CD14-positive monocyte (primary cell): ENCODE results near the gene TRAF6. TPM values are rescaled to one million over a fixed set of nuclear protein-coding genes. Genes with fewer than 3 reads are reported as not detected.
A peak's percentile ranks its signal among the peaks of the same experiment; 100 is the strongest.

ENCODE experiments used
- DNase-seq, 3 donors: peaks; one replicate each; pipeline ENCODE4 v3.0.0-alpha.2; 2011 to 2022
- H2AFZ ChIP-seq: 2 replicates; pipeline ENCODE4 v1.6.0; 2012; ENCODE audit warnings: mild to moderate bottlenecking, low read depth, low read length, inconsistent platforms; ENCODE audit not compliant: insufficient read depth, poor library complexity, severe bottlenecking
- H3K27ac ChIP-seq, 2 donors: 1 replicate in 1 of 2; 2 replicates in 1 of 2; pipeline ENCODE4 v1.5.1; 2012 to 2013; ENCODE audit warnings: low read length in 2 of 2, control low read depth in 1 of 2, inconsistent platforms in 1 of 2, low read depth in 1 of 2, mild to moderate bottlenecking in 1 of 2
- H3K27me3 ChIP-seq, 2 donors: one replicate each; pipeline versions ENCODE4 v1.6.0 to v1.6.1; 2011 to 2013; ENCODE audit warnings: low read length in 2 of 2; ENCODE audit not compliant: control insufficient read depth in 2 of 2, insufficient read depth in 2 of 2
- H3K36me3 ChIP-seq, 2 donors: replicated peaks in 1 of 2; 1 replicate in 1 of 2; 2 replicates in 1 of 2; pipeline versions ENCODE4 v1.5.1 to v1.6.1; 2012 to 2013; ENCODE audit warnings: low read length in 2 of 2, control low read depth in 1 of 2, inconsistent platforms in 1 of 2, mild to moderate bottlenecking in 1 of 2; ENCODE audit not compliant: insufficient read depth in 2 of 2, control insufficient read depth in 1 of 2
- H3K4me1 ChIP-seq, 2 donors: 1 replicate in 1 of 2; 2 replicates in 1 of 2; pipeline versions ENCODE4 v1.5.1 to v1.6.1; 2012 to 2013; ENCODE audit warnings: low read length in 2 of 2, control low read depth in 1 of 2, inconsistent platforms in 1 of 2, mild to moderate bottlenecking in 1 of 2, moderate library complexity in 1 of 2; ENCODE audit not compliant: insufficient read depth in 2 of 2, control insufficient read depth in 1 of 2
- H3K4me2 ChIP-seq: replicated peaks from 2 replicates; pipeline ENCODE3; 2012; ENCODE audit warnings: low read length, moderate library complexity, mild to moderate bottlenecking; ENCODE audit not compliant: poor library complexity, severe bottlenecking; ENCODE audit errors: extremely low read depth
- H3K4me3 ChIP-seq, 3 experiments: fragments of 200-600 bp in 1 of 3; sonication (generic) in 1 of 3; replicated peaks in 1 of 3; 1 replicate in 2 of 3; 2 replicates in 1 of 3; pipeline ENCODE4 v1.5.1; 2011 to 2013; ENCODE audit warnings: low read length in 3 of 3, mild to moderate bottlenecking in 3 of 3, control low read depth in 2 of 3, low read depth in 2 of 3, inconsistent platforms in 1 of 3, moderate library complexity in 1 of 3
- H3K79me2 ChIP-seq: 2 replicates; pipeline ENCODE4 v1.6.0; 2012; ENCODE audit warnings: mild to moderate bottlenecking, control low read depth, inconsistent platforms, low read length, moderate library complexity; ENCODE audit not compliant: insufficient read depth
- H3K9ac ChIP-seq: 2 replicates; pipeline ENCODE4 v1.6.0; 2017; ENCODE audit warnings: low read length, mild to moderate bottlenecking; ENCODE audit not compliant: insufficient read depth, poor library complexity, severe bottlenecking
- H3K9me3 ChIP-seq, 2 donors: replicated peaks in 1 of 2; 1 replicate in 1 of 2; 2 replicates in 1 of 2; pipeline versions ENCODE4 v1.5.1 to v1.6.1; 2012 to 2013; ENCODE audit warnings: low read length in 2 of 2, control low read depth in 1 of 2; ENCODE audit not compliant: control insufficient read depth in 1 of 2, insufficient read depth in 1 of 2
- H4K20me1 ChIP-seq: 2 replicates; pipeline ENCODE4 v1.6.0; 2012; ENCODE audit warnings: mild to moderate bottlenecking, low read length, control low read depth, moderate library complexity; ENCODE audit not compliant: insufficient read depth
- H3K27ac Mint-ChIP-seq, 7 donors: one replicate each; pipeline ENCODE4 v1.8.0; 2020; ENCODE audit warnings: mild to moderate bottlenecking in 7 of 7, mixed read lengths in 7 of 7, moderate library complexity in 6 of 7, inconsistent platforms in 2 of 7
- H3K27me3 Mint-ChIP-seq, 3 donors: one replicate each; pipeline ENCODE4 v1.8.0; 2021 to 2022; ENCODE audit warnings: low read depth in 3 of 3, mild to moderate bottlenecking in 3 of 3, mixed read lengths in 3 of 3, moderate library complexity in 3 of 3, inconsistent platforms in 1 of 3
- H3K36me3 Mint-ChIP-seq, 2 donors: one replicate each; pipeline ENCODE4 v1.8.0; 2020; ENCODE audit warnings: mixed read lengths in 2 of 2, inconsistent platforms in 1 of 2, mild to moderate bottlenecking in 1 of 2
- H3K4me1 Mint-ChIP-seq: one replicate; pipeline ENCODE4 v1.8.0; 2020; ENCODE audit warnings: mild to moderate bottlenecking, mixed read lengths
- H3K4me3 Mint-ChIP-seq, 2 donors: one replicate each; pipeline ENCODE4 v1.8.0; 2020; ENCODE audit warnings: mild to moderate bottlenecking in 2 of 2, mixed read lengths in 2 of 2, moderate library complexity in 1 of 2
- H3K9me3 Mint-ChIP-seq, 7 donors: one replicate each; pipeline ENCODE4 v1.8.0; 2020 to 2022; ENCODE audit warnings: mixed read lengths in 7 of 7, mild to moderate bottlenecking in 6 of 7, moderate library complexity in 6 of 7, inconsistent platforms in 2 of 7
- WGBS: methylation state at CpG from one replicate; pipeline ENCODE4 v1.1.5; 2013; ENCODE audit warnings: missing lambda C conversion rate; ENCODE audit not compliant: insufficient coverage; 5-methylcytosine and 5-hydroxymethylcytosine counted together
- intact Hi-C, 2 donors: fragments of 100-400 bp; cut with micrococcal nuclease; formaldehyde crosslinking; loops; one replicate each; pipeline versions ENCODE4 v1.15.0 to v1.15.1; 2023
- polyA plus RNA-seq, 3 donors: library from polyadenylated mRNA; depleted of rRNA in 1 of 3; unstranded in 2 of 3; stranded (reverse) in 1 of 3; fragments of 300-500 nt in 2 of 3; fragments of >200 nt in 1 of 3; fragmentation: Illumina TruSeq in 2 of 3; gene quantifications; 1 replicate in 2 of 3; 2 replicates in 1 of 3; pipeline ENCODE4 v1.2.3, GENCODE V29; 2012 to 2021
- TF ChIP-seq, protein P1 (sequence below): fragments of 200-600 bp; IDR thresholded peaks from one replicate; pipeline ENCODE4 v1.8.0; 2022; ENCODE audit warnings: antibody characterized with exemption, mild to moderate bottlenecking

TRAF6 gene
- polyA plus RNA-seq, 3 donors, result 5.5 to 7.3 (median 6.7) TPM

DNA sequence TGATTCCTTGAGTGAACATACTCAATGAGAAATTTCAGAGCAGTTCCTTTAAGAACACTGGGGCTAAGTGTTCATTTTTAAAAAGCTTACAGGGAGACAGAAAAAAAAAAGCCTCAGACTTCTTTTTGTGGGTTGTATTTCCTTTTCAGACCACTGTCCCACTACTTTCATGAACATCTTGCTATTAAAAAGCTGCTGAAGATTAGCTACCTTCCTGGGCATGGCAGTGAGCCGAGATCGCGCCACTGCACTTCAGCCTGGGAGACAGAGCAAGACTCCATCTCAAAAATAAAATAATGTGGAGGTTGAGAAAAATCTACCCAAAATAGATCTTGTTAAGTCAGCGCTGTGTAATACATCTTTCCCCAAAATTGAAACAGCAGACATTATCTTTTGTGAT is 10.8 kb downstream of the TRAF6 start:
- Mint-ChIP-seq H3K4me1 (peaks cover 21% of the 10 kb centered on the region), H3K27ac (peak overlapping the region in 1 of 7 donors; percentile 39), H3K27me3 (no peaks in the 10 kb centered on the region), H3K36me3 (peaks cover 60 to 73% of the 10 kb centered on the region in 2 donors), H3K4me3 (no peak overlapping the region), H3K9me3 (no peaks in the 10 kb centered on the region)
- Histone ChIP-seq H3K27me3 (no peaks in the 10 kb centered on the region), H3K9ac (no peak overlapping the region), H3K9me3 (no peaks in the 10 kb centered on the region), H3K79me2 (peaks cover 31% of the 10 kb centered on the region), H2AFZ (no peak overlapping the region), H3K4me1 (peaks cover 3 to 15% of the 10 kb centered on the region in 2 donors), H3K4me3 (no peak overlapping the region), H3K4me2 (no peak overlapping the region), H3K36me3 (peaks cover 46 to 84% of the 10 kb centered on the region in 2 donors), H4K20me1 (peaks cover 60% of the 10 kb centered on the region), H3K27ac (no peak overlapping the region)
- DNase-seq, result no peak
- no CpG with 5 or more reads among the region's 4 CpGs for WGBS
- TF ChIP-seq, protein P1, sequence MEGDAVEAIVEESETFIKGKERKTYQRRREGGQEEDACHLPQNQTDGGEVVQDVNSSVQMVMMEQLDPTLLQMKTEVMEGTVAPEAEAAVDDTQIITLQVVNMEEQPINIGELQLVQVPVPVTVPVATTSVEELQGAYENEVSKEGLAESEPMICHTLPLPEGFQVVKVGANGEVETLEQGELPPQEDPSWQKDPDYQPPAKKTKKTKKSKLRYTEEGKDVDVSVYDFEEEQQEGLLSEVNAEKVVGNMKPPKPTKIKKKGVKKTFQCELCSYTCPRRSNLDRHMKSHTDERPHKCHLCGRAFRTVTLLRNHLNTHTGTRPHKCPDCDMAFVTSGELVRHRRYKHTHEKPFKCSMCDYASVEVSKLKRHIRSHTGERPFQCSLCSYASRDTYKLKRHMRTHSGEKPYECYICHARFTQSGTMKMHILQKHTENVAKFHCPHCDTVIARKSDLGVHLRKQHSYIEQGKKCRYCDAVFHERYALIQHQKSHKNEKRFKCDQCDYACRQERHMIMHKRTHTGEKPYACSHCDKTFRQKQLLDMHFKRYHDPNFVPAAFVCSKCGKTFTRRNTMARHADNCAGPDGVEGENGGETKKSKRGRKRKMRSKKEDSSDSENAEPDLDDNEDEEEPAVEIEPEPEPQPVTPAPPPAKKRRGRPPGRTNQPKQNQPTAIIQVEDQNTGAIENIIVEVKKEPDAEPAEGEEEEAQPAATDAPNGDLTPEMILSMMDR, result no peak
- intact Hi-C loops, result loop anchor here in 1 of 2 donors (10.0 kb wide), 1 partner anchor 555 kb away; the partner anchor contains the start of gene LDLRAD3

- peaks cover 51 to 84% of the 10 kb centered on the region in 2 donors for H3K36me3 ChIP-seq
- no peak overlapping the region for H3K4me3 Mint-ChIP-seq
- WGBS, result no CpG with 5 or more reads among the region's 1 CpG
Measured at GRCh38 chr11:36498721-36499120, 11.4 kb downstream of the TRAF6 start.

More at GRCh38 chr11:36498721-36499120, 11.4 kb downstream of the TRAF6 start:
- no peaks in the 10 kb centered on the region for H3K27me3 Mint-ChIP-seq
- H3K79me2 ChIP-seq, result peaks cover 25% of the 10 kb centered on the region
- H3K36me3 Mint-ChIP-seq, result peaks cover 57 to 74% of the 10 kb centered on the region in 2 donors
- no peak overlapping the region for H3K9ac ChIP-seq
- peaks cover 54% of the 10 kb centered on the region for H4K20me1 ChIP-seq
- H2AFZ ChIP-seq, result no peak overlapping the region
- H3K27ac Mint-ChIP-seq, result no peak overlapping the region
- no peaks in the 10 kb centered on the region for H3K27me3 ChIP-seq
- no peaks in the 10 kb centered on the region for H3K9me3 Mint-ChIP-seq
- peaks cover 21% of the 10 kb centered on the region for H3K4me1 Mint-ChIP-seq
- peaks cover 3 to 15% of the 10 kb centered on the region in 2 donors for H3K4me1 ChIP-seq
- H3K9me3 ChIP-seq, result no peaks in the 10 kb centered on the region
- intact Hi-C loops, result loop anchor here in 1 of 2 donors (10.0 kb wide), 1 partner anchor 554 kb away; the partner anchor contains the start of gene LDLRAD3
- TF ChIP-seq, protein P1, result no peak
- H3K27ac ChIP-seq, result no peak overlapping the region
- DNase-seq, result no peak
- H3K4me2 ChIP-seq, result no peak overlapping the region
- H3K4me3 ChIP-seq, result no peak overlapping the region
